ENCODE data around the gene SAMD8. TPM values are rescaled to one million over a fixed set of nuclear protein-coding genes. Genes with fewer than 3 reads are reported as not detected.

SAMD8 gene
- total RNA-seq: 23.6 and 34.4 TPM in 2 replicates

DNA sequence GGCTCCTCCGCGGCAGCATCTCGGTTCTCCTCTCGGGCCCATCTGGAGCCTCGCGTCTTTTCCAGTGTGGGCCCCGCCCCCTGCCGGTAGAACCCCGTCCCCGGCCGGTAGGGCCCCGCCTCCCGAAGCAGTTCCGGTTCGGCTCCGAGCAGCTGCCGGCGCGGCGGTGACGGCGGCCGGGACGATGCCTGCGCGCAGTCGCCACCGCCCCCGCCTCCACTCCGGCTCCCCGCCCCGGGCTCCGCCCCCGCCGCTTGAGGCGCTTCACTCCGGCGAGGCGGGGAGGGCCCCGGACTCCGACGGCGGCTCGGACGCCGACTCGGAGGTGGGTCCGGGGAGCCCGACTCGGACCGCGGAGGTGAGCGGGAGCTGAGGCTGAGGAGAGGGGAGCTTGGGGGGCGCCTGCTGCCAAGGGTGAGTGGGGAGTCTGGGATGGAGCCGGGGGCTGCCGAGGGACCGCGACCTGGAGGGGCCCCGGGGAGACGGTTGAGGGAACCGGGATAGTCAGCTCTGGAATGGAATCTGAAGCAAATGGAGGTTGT, at the start of gene SAMD8:
SAMD8 (plus strand) TSS at position 292 of the 542 bp plus-strand sequence. CDS start 38,873 bp downstream, outside the sequence.

DNA sequence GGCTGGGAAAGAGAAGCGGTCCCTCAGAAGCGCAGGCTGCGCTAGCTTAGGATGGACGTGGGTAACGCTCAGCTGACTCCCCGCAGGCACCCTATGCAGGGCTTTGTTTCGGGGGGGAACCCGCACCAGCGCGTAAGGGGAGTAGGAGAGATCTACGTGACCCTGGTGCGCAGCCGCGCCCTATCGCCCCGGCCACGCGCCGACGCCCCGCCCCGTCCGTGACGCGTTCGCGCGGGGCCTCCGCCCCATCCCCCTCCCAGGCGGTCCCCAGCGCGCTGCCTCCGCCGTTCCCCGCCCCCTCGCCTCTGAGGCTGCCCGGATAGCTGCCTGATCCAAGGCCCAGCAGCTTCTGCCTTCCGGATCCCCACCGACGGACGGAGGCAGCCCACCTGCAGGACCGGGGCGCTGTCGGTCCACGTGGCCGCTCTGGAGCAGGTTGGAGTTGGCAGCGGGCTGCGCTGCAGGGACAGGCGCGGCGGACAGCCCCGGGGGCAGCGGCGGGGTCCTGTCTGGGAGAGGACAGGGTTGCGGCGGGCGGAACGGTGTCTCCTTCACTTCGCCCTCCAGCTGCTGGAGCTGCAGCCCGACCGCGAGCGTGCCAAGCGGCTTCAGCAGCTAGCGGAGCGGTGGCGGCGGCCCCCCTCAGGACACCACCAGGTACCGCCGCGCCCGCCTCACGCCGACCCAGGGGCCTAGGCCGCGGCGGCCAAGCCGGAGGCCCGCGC, 99.0 kb downstream of the SAMD8 start, which contains the start of gene VDAC2:
VDAC2 (plus strand) TSS at position 515 of the 725 bp plus-strand sequence. CDS start 363 bp downstream, outside the sequence.

Other genes with a start within 250 kb of the SAMD8 start
- 170 and 172 TPM in 2 replicates for gene VDAC2, start 99.1 kb downstream of the SAMD8 start, total RNA-seq
- 8.0 and 8.3 TPM in 2 replicates for gene COMTD1, start 124.3 kb downstream of the SAMD8 start, total RNA-seq

All from placental pericyte (primary cell).